BLaER1 treated with 17β-estradiol and CSF1 and Interleukin-3, amounts not matched to agents 10 nM and 100 nM (cell line): ENCODE results near the gene COPG2.

ENCODE experiments used
- H3K27ac ChIP-seq, 11 experiments: shearing (Covaris generic); formaldehyde crosslinking; 2 replicates each; pipeline ENCODE4 v1.8.1; 2022
- H3K27me3 ChIP-seq, 11 experiments: shearing (Covaris generic); formaldehyde crosslinking; 2 replicates each; pipeline ENCODE4 v1.8.1; 2022
- H3K36me3 ChIP-seq, 11 experiments: shearing (Covaris generic); formaldehyde crosslinking; 2 replicates each; pipeline ENCODE4 v1.8.1; 2022
- H3K4me1 ChIP-seq, 10 experiments: shearing (Covaris generic); formaldehyde crosslinking; 2 replicates each; pipeline ENCODE4 v1.8.1; 2022
- H3K4me2 ChIP-seq, 11 experiments: shearing (Covaris generic); formaldehyde crosslinking; 2 replicates each; pipeline ENCODE4 v1.8.1; 2022
- H3K4me3 ChIP-seq, 10 experiments: shearing (Covaris generic); formaldehyde crosslinking; 2 replicates each; pipeline ENCODE4 v1.8.1; 2022
- H3K9ac ChIP-seq, 11 experiments: shearing (Covaris generic); formaldehyde crosslinking; 2 replicates each; pipeline ENCODE4 v1.8.1; 2022
- H3K9me3 ChIP-seq, 11 experiments: shearing (Covaris generic); formaldehyde crosslinking; replicated peaks in 1 of 11; 2 replicates each; pipeline ENCODE4 v1.8.1; 2022
- H4K20me1 ChIP-seq, 11 experiments: shearing (Covaris generic); formaldehyde crosslinking; 2 replicates each; pipeline ENCODE4 v1.8.1; 2022
- Cebpa-rat ChIP-seq, 11 experiments: shearing (Covaris generic); IDR thresholded peaks; 2 replicates each; pipeline ENCODE4 v1.8.1; 2022

Gene COPG2

GRCh38 chr7:130458257-130458656 lies 210.3 kb downstream of the COPG2 start:
- no peak for TF ChIP-seq Cebpa-rat (IDR thresholded peaks at IDR 0.05)
- Histone ChIP-seq H3K9ac (no peak overlapping the region), H3K4me1 (no peaks in the 10 kb centered on the region; a peak in 1 of 20 replicates), H3K27me3 (no peaks in the 10 kb centered on the region), H3K4me2 (peak overlapping the region in 5 of 11 experiments; percentile 0 to 41 (median 13); a peak in 5 of 22 replicates), H3K9me3 (peaks cover 14 to 24% (median 17%) of the 10 kb centered on the region in 11 experiments), H3K4me3 (no peak overlapping the region), H3K27ac (no peak overlapping the region), H3K36me3 (no peaks in the 10 kb centered on the region), H4K20me1 (no peaks in the 10 kb centered on the region)
